Osteoblast (primary cell): ENCODE measurements around the gene POMGNT1. TPM values are rescaled to one million over a fixed set of nuclear protein-coding genes. Genes with fewer than 3 reads are reported as not detected.

Experiments used
- DNase-seq: peaks from one replicate; pipeline ENCODE4 v3.0.0; 2011; ENCODE audit warnings: low spot score, mixed read lengths; ENCODE audit not compliant: insufficient read length; ENCODE audit errors: missing footprints
- H2AFZ ChIP-seq: 2 replicates; pipeline ENCODE4 v1.6.0; 2011; ENCODE audit warnings: mild to moderate bottlenecking, low read length
- H3K27ac ChIP-seq: 2 replicates; pipeline ENCODE4 v1.5.1; 2011; ENCODE audit warnings: mild to moderate bottlenecking, low read depth, low read length, moderate library complexity
- H3K27me3 ChIP-seq: 2 replicates; pipeline ENCODE4 v1.6.0; 2012; ENCODE audit warnings: mild to moderate bottlenecking, control low read depth, inconsistent platforms, low read length, moderate library complexity; ENCODE audit not compliant: insufficient read depth
- H3K36me3 ChIP-seq: 2 replicates; pipeline ENCODE4 v1.5.1; 2011; ENCODE audit warnings: mild to moderate bottlenecking, low read length, control low read depth, moderate library complexity; ENCODE audit not compliant: insufficient read depth
- H3K4me1 ChIP-seq: 2 replicates; pipeline ENCODE4 v1.5.1; 2011; ENCODE audit warnings: mild to moderate bottlenecking, low read length, control low read depth, moderate library complexity; ENCODE audit not compliant: insufficient read depth
- H3K4me2 ChIP-seq: 2 replicates; pipeline ENCODE4 v1.6.0; 2011; ENCODE audit warnings: mild to moderate bottlenecking, low read length; ENCODE audit not compliant: insufficient read depth
- H3K4me3 ChIP-seq: fragments of 200-600 bp; sonication (generic); 3 replicates; pipeline ENCODE4 v1.5.1; 2012; ENCODE audit warnings: mild to moderate bottlenecking, low read length, inconsistent platforms; ENCODE audit not compliant: insufficient read depth
- H3K79me2 ChIP-seq: 2 replicates; pipeline ENCODE4 v1.6.0; 2012; ENCODE audit warnings: mild to moderate bottlenecking, low read length, control low read depth, inconsistent platforms; ENCODE audit not compliant: insufficient read depth
- H3K9me3 ChIP-seq: 2 replicates; pipeline ENCODE4 v1.5.1; 2011; ENCODE audit warnings: low read depth, low read length, control low read depth
- H4K20me1 ChIP-seq: 2 replicates; pipeline ENCODE4 v1.6.0; 2012; ENCODE audit warnings: mild to moderate bottlenecking, low read length, control low read depth; ENCODE audit not compliant: insufficient read depth
- CTCF ChIP-seq: IDR thresholded peaks from 2 replicates; pipeline ENCODE4 v1.5.1; 2011; ENCODE audit warnings: mild to moderate bottlenecking, low read depth, low read length, moderate library complexity; ENCODE audit errors: extremely low read depth
- total RNA-seq: library from RNA; depleted of rRNA; stranded (reverse); fragments of >200 nt; gene quantifications from 2 replicates; pipeline ENCODE4 v1.2.3, GENCODE V29; 2012

POMGNT1 gene
- total RNA-seq, 1 donor: 45.6 TPM

- H3K4me2 ChIP-seq: peak overlapping the region; percentile 91
- H3K4me1 ChIP-seq: peaks cover 19% of the 10 kb centered on the region
- no peaks in the 10 kb centered on the region for H3K9me3 ChIP-seq
- no peak overlapping the region for H3K27ac ChIP-seq
- no peak for TF ChIP-seq CTCF
- peak overlapping the region; percentile 92 for H3K4me3 ChIP-seq
- H3K36me3 ChIP-seq: peaks cover 9% of the 10 kb centered on the region
- H3K27me3 ChIP-seq: no peaks in the 10 kb centered on the region
- peaks cover 1% of the 10 kb centered on the region for H4K20me1 ChIP-seq
- H2AFZ ChIP-seq: no peak overlapping the region
- DNase-seq: peak; percentile 89
- H3K79me2 ChIP-seq: peaks cover 22% of the 10 kb centered on the region
These were observed 1.1 kb upstream of the POMGNT1 start for GRCh38 chr1:46199233-46199749.

DNA sequence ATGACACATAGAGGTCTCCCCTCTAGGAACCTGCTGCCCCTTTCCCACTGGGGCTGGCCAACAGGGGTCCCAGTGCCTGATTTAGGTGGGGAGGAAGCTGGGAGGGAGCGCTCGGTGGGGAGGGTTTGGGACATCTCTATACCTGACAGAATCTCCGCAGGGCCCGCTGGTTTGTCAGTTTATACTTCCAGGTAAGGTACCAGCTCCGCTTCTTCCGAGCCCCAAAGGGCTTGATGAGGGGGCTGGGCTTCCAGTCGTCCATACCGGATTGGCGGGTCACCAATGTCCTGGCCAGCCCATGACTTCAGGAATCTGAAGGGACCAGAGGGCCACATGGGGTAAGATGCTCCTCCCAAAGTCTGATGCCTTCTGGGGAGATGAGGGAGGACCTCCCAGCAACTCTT lies 672 bp downstream of the POMGNT1 start:
- peak overlapping the region; percentile 49 for H3K27ac ChIP-seq

GRCh38 chr1:46196609-46197008 lies 1.6 kb downstream of the POMGNT1 start:
- peak overlapping the region; percentile 97 for H3K4me2 ChIP-seq
- no peaks in the 10 kb centered on the region for H3K9me3 ChIP-seq

More for the DNA sequence above, 672 bp downstream of the POMGNT1 start:
- Histone ChIP-seq H3K4me3 (peak overlapping the region; percentile 92), H3K27me3 (no peaks in the 10 kb centered on the region), H3K4me2 (peak overlapping the region; percentile 97), H3K36me3 (peaks cover 23% of the 10 kb centered on the region), H3K79me2 (peaks cover 16% of the 10 kb centered on the region), H3K9me3 (no peaks in the 10 kb centered on the region), H3K4me1 (peaks cover 12% of the 10 kb centered on the region), H2AFZ (peak overlapping the region; percentile 65), H4K20me1 (no peaks in the 10 kb centered on the region)
- TF ChIP-seq CTCF: no peak
- DNase-seq: peak; percentile 89

More at GRCh38 chr1:46196609-46197008, 1.6 kb downstream of the POMGNT1 start:
- Histone ChIP-seq H3K4me1 (peaks cover 12% of the 10 kb centered on the region), H4K20me1 (no peaks in the 10 kb centered on the region), H3K36me3 (peaks cover 30% of the 10 kb centered on the region), H3K27me3 (no peaks in the 10 kb centered on the region), H3K79me2 (peaks cover 16% of the 10 kb centered on the region), H3K4me3 (no peak overlapping the region), H2AFZ (no peak overlapping the region), H3K27ac (no peak overlapping the region)
- no peak for TF ChIP-seq CTCF
- DNase-seq: no peak
